ENCODE measurements around the gene SREBF2. TPM values are rescaled to one million over a fixed set of nuclear protein-coding genes. Genes with fewer than 3 reads are reported as not detected.

The SREBF2 gene
- total and polyA plus RNA-seq, 2 donors (not counting 3 experiments of a cell fraction or from before 2014, with no cell fraction given): 101 to 136 TPM

DNA sequence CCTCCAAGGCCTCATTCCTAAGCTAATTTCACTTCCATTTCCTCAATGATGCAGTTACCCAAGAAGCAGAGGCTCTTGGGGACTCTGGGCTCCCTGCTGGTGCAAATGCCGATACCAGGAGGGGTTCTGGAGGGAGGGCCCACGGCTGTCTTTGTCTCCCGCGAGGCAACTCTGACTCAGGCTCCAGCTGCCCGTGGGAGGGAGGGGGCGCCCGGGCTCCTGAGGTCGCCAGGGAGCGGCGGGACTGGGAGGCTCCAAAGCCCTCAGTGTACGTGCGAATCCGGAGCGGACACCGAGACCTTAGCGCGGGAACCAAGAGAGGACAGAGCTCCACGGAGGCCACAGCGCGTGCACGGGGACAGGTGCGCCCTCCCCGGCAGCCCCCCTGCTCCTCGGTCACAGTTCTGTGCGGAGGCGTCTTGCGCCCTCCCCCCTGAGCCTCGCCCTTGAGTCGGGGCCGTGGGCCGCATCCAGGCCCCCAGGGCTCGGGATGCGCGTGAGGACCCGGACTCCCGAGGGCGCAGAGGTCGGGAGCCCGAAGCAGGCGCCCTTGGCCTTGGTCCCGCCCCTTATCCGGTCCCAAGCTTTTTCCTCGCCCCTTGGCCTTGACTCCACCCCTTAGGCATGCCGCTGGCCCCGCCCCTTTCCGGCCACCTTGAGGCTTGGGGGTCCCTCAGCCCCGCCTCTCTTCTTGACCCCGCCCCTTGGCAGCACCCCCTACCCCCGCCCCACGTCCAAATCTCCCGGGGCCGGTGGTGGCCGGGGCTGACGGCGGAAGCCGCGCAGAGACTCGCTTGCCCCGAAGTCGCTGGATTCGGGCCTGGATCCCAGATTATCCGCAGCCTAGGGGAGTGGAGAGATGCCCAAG lies 86.7 kb downstream of the SREBF2 start:
- Histone ChIP-seq H3K9ac (replicated peaks; ENCODE audit: extremely low read depth, insufficient read depth, low read length) (no peak overlapping the region), H3K36me3 (ENCODE audit: control insufficient read depth in 2 of 2, extremely low read depth in 1 of 2, insufficient read depth in 2 of 2, low read length in 2 of 2) (no peaks in the 10 kb centered on the region), H3K4me1 (ENCODE audit: control insufficient read depth, extremely low read depth, insufficient read depth, low read length) (peaks cover 11% of the 10 kb centered on the region), H3K4me2 (ENCODE audit: insufficient read depth, low read length) (peak overlapping the region; percentile 63), H3K27me3 (ENCODE audit: control insufficient read depth in 2 of 2, insufficient read depth in 2 of 2, low read length in 2 of 2) (peaks cover 24% of the 10 kb centered on the region in 2 experiments), H3K9me3 (replicated peaks; ENCODE audit: control insufficient read depth, insufficient read depth, low read length) (no peaks in the 10 kb centered on the region), H2AFZ (ENCODE audit: low read depth, low read length) (peak overlapping the region; percentile 66), H3K4me3 (replicated peaks in 1 of 3; ENCODE audit: insufficient read depth in 1 of 3, low read depth in 1 of 3, low read length in 3 of 3) (peak overlapping the region in 2 of 3 experiments; percentile 27 to 28), H3K79me2 (ENCODE audit: control insufficient read depth, insufficient read depth, low read length) (no peaks in the 10 kb centered on the region), H3K27ac (ENCODE audit: insufficient read depth, low read depth, low read length) (no peak overlapping the region), H4K20me1 (replicated peaks; ENCODE audit: control insufficient read depth, extremely low read depth, insufficient read depth, low read length) (no peaks in the 10 kb centered on the region), H3K9me1 (replicated peaks; ENCODE audit: control insufficient read depth, extremely low read depth, insufficient read depth, low read length) (no peaks in the 10 kb centered on the region)
- dilution Hi-C loops (cut with MboI; ENCODE audit: extremely low pct_ligation_motif_present, low sequenced_read_pairs): no loop called here
- no peak for FAIRE-seq
- BruUV-seq (replicated peaks): no TSS peak
- no peak for TF ChIP-seq EZH2 (IDR thresholded peaks at IDR 0.05; ENCODE audit: borderline replicate concordance, low read depth, low read length, severe bottlenecking)
- TF ChIP-seq POLR2A (IDR thresholded peaks at IDR 0.05; ENCODE audit: low read depth, low read length): no peak
- TF ChIP-seq GATA2 (IDR thresholded peaks at IDR 0.05; ENCODE audit: insufficient read depth, insufficient read length, low read depth, low read length): no peak
- TF ChIP-seq, protein P1, sequence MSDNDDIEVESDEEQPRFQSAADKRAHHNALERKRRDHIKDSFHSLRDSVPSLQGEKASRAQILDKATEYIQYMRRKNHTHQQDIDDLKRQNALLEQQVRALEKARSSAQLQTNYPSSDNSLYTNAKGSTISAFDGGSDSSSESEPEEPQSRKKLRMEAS (IDR thresholded peaks at IDR 0.05; ENCODE audit: insufficient read depth, insufficient read length): no peak
- TF ChIP-seq MYC (IDR thresholded peaks at IDR 0.05; ENCODE audit: low read depth, low read length): no peak
- no peak for TF ChIP-seq POLR2AphosphoS5 (IDR thresholded peaks at IDR 0.05; ENCODE audit: insufficient read depth, low read depth, low read length)
- TF ChIP-seq, protein P2, sequence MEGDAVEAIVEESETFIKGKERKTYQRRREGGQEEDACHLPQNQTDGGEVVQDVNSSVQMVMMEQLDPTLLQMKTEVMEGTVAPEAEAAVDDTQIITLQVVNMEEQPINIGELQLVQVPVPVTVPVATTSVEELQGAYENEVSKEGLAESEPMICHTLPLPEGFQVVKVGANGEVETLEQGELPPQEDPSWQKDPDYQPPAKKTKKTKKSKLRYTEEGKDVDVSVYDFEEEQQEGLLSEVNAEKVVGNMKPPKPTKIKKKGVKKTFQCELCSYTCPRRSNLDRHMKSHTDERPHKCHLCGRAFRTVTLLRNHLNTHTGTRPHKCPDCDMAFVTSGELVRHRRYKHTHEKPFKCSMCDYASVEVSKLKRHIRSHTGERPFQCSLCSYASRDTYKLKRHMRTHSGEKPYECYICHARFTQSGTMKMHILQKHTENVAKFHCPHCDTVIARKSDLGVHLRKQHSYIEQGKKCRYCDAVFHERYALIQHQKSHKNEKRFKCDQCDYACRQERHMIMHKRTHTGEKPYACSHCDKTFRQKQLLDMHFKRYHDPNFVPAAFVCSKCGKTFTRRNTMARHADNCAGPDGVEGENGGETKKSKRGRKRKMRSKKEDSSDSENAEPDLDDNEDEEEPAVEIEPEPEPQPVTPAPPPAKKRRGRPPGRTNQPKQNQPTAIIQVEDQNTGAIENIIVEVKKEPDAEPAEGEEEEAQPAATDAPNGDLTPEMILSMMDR (IDR thresholded peaks at IDR 0.05; ENCODE audit: extremely low read depth in 1 of 2, insufficient read depth in 1 of 2, low read depth in 1 of 2, low read length in 2 of 2): no peak
- TF ChIP-seq FOS (IDR thresholded peaks at IDR 0.05; ENCODE audit: borderline replicate concordance, insufficient read depth, low read length): no peak
- TF ChIP-seq JUN (IDR thresholded peaks at IDR 0.05; ENCODE audit: borderline replicate concordance, insufficient read depth, insufficient read length, low read depth): no peak
- DNase-seq (ENCODE audit: low read depth, low spot score): no peak
- ChIA-PET POLR2A (no interaction called here), CTCF (interaction anchor here (1.0 to 2.1 kb wide), 4 partner anchors 10 to 222 kb away, joined by 3 to 8 read pairs (median 4); no protein-coding TSS in a partner anchor)
- intact Hi-C loops (cut with micrococcal nuclease): no loop called here

All from endothelial cell of umbilical vein (primary cell).